ENCODE results near the gene PLXNA3. TPM values are rescaled to one million over a fixed set of nuclear protein-coding genes. Genes with fewer than 3 reads are reported as not detected.

The PLXNA3 gene
- total and polyA plus RNA-seq, 12 donors = 9.7 to 35.3 (median 16.7) TPM

GRCh38 chrX:154459832-154460231 lies 1.8 kb downstream of the PLXNA3 start:
- peaks cover 0 to 9% (median 5%) of the 10 kb centered on the region in 9 donors for H3K4me1 ChIP-seq
- H3K9me3 ChIP-seq = no peaks in the 10 kb centered on the region
- intact Hi-C loops (cut with DNase I) = loop anchor here in 1 of 10 donors (10.0 kb wide), 1 partner anchor 55 kb away; the partner anchor contains the start of gene FAM3A
- peak overlapping the region in 3 of 10 donors; percentile 28 to 79 (median 64) for H3K27ac ChIP-seq
- ATAC-seq = peak in 3 of 8 donors; percentile 3 to 31 (median 22)
- WGBS, 2 donors = 51 to 53% methylated on average over 10 to 14 of the region's 14 CpGs
- peaks cover 0 to 25% (median 0%) of the 10 kb centered on the region in 9 donors for H3K36me3 ChIP-seq
- TF ChIP-seq CTCF (IDR thresholded peaks at IDR 0.05) = no peak
- peaks cover 0 to 6% (median 0%) of the 10 kb centered on the region in 7 donors for H3K27me3 ChIP-seq
- H3K4me3 ChIP-seq = peak overlapping the region in 7 of 10 donors; percentile 5 to 71 (median 64)
- no peak for DNase-seq

GRCh38 chrX:154460326-154460725 lies 2.2 kb downstream of the PLXNA3 start:
- H3K4me3 ChIP-seq = peak overlapping the region in 1 of 10 donors; percentile 71
- intact Hi-C loops (cut with DNase I) = no loop called here

GRCh38 chrX:154462396-154462795 lies 4.3 kb downstream of the PLXNA3 start:
- ATAC-seq (no peak), DNase-seq (no peak)
- no peaks in the 10 kb centered on the region for H3K9me3 ChIP-seq
- H3K4me1 ChIP-seq = peaks cover 0 to 9% (median 5%) of the 10 kb centered on the region in 9 donors
- no peak overlapping the region for H3K27ac ChIP-seq
- intact Hi-C loops (cut with DNase I) = no loop called here
- peaks cover 0 to 51% (median 0%) of the 10 kb centered on the region in 9 donors for H3K36me3 ChIP-seq
- peaks cover 0 to under 1% (median 0%) of the 10 kb centered on the region in 7 donors for H3K27me3 ChIP-seq
- no peak for TF ChIP-seq CTCF (IDR thresholded peaks at IDR 0.05)
- WGBS, 2 donors = 68 to 80% methylated on average over 3 to 8 of the region's 8 CpGs
- H3K4me3 ChIP-seq = no peak overlapping the region

More at GRCh38 chrX:154460326-154460725, 2.2 kb downstream of the PLXNA3 start:
- H3K4me1 ChIP-seq = peaks cover 0 to 9% (median 5%) of the 10 kb centered on the region in 9 donors
- no peaks in the 10 kb centered on the region for H3K9me3 ChIP-seq
- H3K27ac ChIP-seq = no peak overlapping the region
- peaks cover 0 to 6% (median 0%) of the 10 kb centered on the region in 7 donors for H3K27me3 ChIP-seq
- H3K36me3 ChIP-seq = peaks cover 0 to 30% (median 0%) of the 10 kb centered on the region in 9 donors
- WGBS, 2 donors = 81 to 86% methylated on average over 23 to 26 of the region's 26 CpGs
- TF ChIP-seq CTCF (IDR thresholded peaks at IDR 0.05) = no peak
- ATAC-seq = no peak
- DNase-seq = no peak

GRCh38 chrX:154463611-154464220 lies 5.6 kb downstream of the PLXNA3 start:
- TF ChIP-seq CTCF (IDR thresholded peaks at IDR 0.05) = no peak
- DNase-seq = no peak
- 91 to 92% methylated on average over 26 to 34 of the region's 36 CpGs for WGBS, 2 donors

More at GRCh38 chrX:154463611-154464220, 5.6 kb downstream of the PLXNA3 start:
- no peaks in the 10 kb centered on the region for H3K9me3 ChIP-seq
- H3K4me3 ChIP-seq = no peak overlapping the region
- H3K27me3 ChIP-seq = no peaks in the 10 kb centered on the region
- H3K4me1 ChIP-seq = peaks cover 0 to 7% (median 5%) of the 10 kb centered on the region in 9 donors
- intact Hi-C loops (cut with DNase I) = no loop called here
- no peak overlapping the region for H3K27ac ChIP-seq
- ATAC-seq = no peak
- peaks cover 0 to 63% (median 0%) of the 10 kb centered on the region in 9 donors for H3K36me3 ChIP-seq

Data from heart right ventricle (tissue), 16 donors.